ENCODE data around the gene BTNL9. TPM values are rescaled to one million over a fixed set of nuclear protein-coding genes. Genes with fewer than 3 reads are reported as not detected.

The BTNL9 gene
- total RNA-seq, 1 donor from 2014 or later = 0.24 TPM

GRCh38 chr5:181061645-181062044 lies 21.6 kb downstream of the BTNL9 start:
- no peak for DNase-seq (ENCODE audit: low spot score)
- H4K20me1 ChIP-seq (ENCODE audit: low read depth) = peaks cover 17% of the 10 kb centered on the region
- H2AFZ ChIP-seq (replicated peaks) = no peak overlapping the region
- H3K36me3 ChIP-seq = no peaks in the 10 kb centered on the region
- H3K4me3 Mint-ChIP-seq = no peak overlapping the region
- peaks cover 9% of the 10 kb centered on the region for H3K9me3 Mint-ChIP-seq
- H3K9ac ChIP-seq = no peak overlapping the region
- H3K27me3 ChIP-seq = peaks cover 99% of the 10 kb centered on the region
- H3K4me1 ChIP-seq = no peaks in the 10 kb centered on the region
- no peak overlapping the region for H3K4me3 ChIP-seq
- no peak overlapping the region for H3K4me2 ChIP-seq
- no peaks in the 10 kb centered on the region for H3F3A ChIP-seq (ENCODE audit: low read depth)
- H3K9me3 ChIP-seq (ENCODE audit: low read depth) = no peaks in the 10 kb centered on the region
- no peaks in the 10 kb centered on the region for H3K79me2 ChIP-seq (ENCODE audit: low read depth)
- no peak overlapping the region for H3K27ac ChIP-seq
- TF ChIP-seq EZH2phosphoT487 (IDR thresholded peaks at IDR 0.05) (no peak), EZH2 (IDR thresholded peaks at IDR 0.05) (peak; percentile 46)
- H3K4me1 Mint-ChIP-seq = no peaks in the 10 kb centered on the region
- no peak overlapping the region for H3K27ac Mint-ChIP-seq
- H3K27me3 Mint-ChIP-seq (ENCODE audit: insufficient read depth, low read depth) = peaks cover 63% of the 10 kb centered on the region
- no peaks in the 10 kb centered on the region for H3K36me3 Mint-ChIP-seq

GRCh38 chr5:181062631-181063030 lies 22.6 kb downstream of the BTNL9 start:
- peaks cover 9% of the 10 kb centered on the region for H3K9me3 Mint-ChIP-seq
- no peaks in the 10 kb centered on the region for H3K79me2 ChIP-seq (ENCODE audit: low read depth)
- peaks cover 17% of the 10 kb centered on the region for H4K20me1 ChIP-seq (ENCODE audit: low read depth)
- no peaks in the 10 kb centered on the region for H3K9me3 ChIP-seq (ENCODE audit: low read depth)
- no peaks in the 10 kb centered on the region for H3K4me1 ChIP-seq
- no peak overlapping the region for H2AFZ ChIP-seq (replicated peaks)
- H3F3A ChIP-seq (ENCODE audit: low read depth) = no peaks in the 10 kb centered on the region
- H3K36me3 Mint-ChIP-seq = no peaks in the 10 kb centered on the region
- no peaks in the 10 kb centered on the region for H3K4me1 Mint-ChIP-seq
- H3K36me3 ChIP-seq = no peaks in the 10 kb centered on the region
- DNase-seq (ENCODE audit: low spot score) = no peak
- no peak overlapping the region for H3K4me3 Mint-ChIP-seq
- H3K27ac Mint-ChIP-seq = no peak overlapping the region
- no peak overlapping the region for H3K27ac ChIP-seq
- TF ChIP-seq, protein P1, sequence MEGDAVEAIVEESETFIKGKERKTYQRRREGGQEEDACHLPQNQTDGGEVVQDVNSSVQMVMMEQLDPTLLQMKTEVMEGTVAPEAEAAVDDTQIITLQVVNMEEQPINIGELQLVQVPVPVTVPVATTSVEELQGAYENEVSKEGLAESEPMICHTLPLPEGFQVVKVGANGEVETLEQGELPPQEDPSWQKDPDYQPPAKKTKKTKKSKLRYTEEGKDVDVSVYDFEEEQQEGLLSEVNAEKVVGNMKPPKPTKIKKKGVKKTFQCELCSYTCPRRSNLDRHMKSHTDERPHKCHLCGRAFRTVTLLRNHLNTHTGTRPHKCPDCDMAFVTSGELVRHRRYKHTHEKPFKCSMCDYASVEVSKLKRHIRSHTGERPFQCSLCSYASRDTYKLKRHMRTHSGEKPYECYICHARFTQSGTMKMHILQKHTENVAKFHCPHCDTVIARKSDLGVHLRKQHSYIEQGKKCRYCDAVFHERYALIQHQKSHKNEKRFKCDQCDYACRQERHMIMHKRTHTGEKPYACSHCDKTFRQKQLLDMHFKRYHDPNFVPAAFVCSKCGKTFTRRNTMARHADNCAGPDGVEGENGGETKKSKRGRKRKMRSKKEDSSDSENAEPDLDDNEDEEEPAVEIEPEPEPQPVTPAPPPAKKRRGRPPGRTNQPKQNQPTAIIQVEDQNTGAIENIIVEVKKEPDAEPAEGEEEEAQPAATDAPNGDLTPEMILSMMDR (IDR thresholded peaks at IDR 0.05) = no peak
- no peak overlapping the region for H3K4me2 ChIP-seq
- H3K9ac ChIP-seq = no peak overlapping the region
- H3K27me3 Mint-ChIP-seq (ENCODE audit: insufficient read depth, low read depth) = peaks cover 53% of the 10 kb centered on the region
- no peak overlapping the region for H3K4me3 ChIP-seq
- H3K27me3 ChIP-seq = peaks cover 99% of the 10 kb centered on the region

DNA sequence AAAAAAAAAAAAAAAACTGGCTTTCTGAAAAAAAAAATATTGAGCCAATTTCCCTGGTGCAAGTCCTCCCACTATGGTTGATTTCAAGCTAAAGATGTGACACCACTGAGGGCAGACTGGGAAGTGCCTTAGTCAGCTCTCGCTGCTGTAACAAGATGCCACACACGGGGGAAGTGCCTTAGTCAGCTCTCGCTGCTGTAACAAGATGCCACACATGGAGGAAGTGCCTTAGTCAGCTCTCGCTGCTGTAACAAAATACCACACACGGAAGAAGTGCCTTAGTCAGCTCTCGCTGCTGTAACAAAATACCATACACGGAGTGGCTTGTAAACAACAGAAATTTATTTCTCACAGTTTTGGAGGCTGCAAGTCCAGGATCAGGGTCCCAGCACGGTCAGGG lies 23.4 kb downstream of the BTNL9 start:
- no peak overlapping the region for H3K27ac Mint-ChIP-seq

GRCh38 chr5:181064987-181065386 lies 24.9 kb downstream of the BTNL9 start:
- no peaks in the 10 kb centered on the region for H3K4me1 ChIP-seq
- no peak for DNase-seq (ENCODE audit: low spot score)
- no peak overlapping the region for H3K4me3 ChIP-seq
- no peak overlapping the region for H2AFZ ChIP-seq (replicated peaks)
- H3K27me3 ChIP-seq = peaks cover 99% of the 10 kb centered on the region
- no peak overlapping the region for H3K9ac ChIP-seq
- no peak overlapping the region for H3K4me3 Mint-ChIP-seq
- no peaks in the 10 kb centered on the region for H3K79me2 ChIP-seq (ENCODE audit: low read depth)
- H3K27ac Mint-ChIP-seq = no peak overlapping the region
- H3K27ac ChIP-seq = no peak overlapping the region
- H4K20me1 ChIP-seq (ENCODE audit: low read depth) = peaks cover 8% of the 10 kb centered on the region
- TF ChIP-seq, protein P1 (IDR thresholded peaks at IDR 0.05) = no peak
- TF ChIP-seq EZH2phosphoT487 (IDR thresholded peaks at IDR 0.05) = no peak
- TF ChIP-seq EZH2 (IDR thresholded peaks at IDR 0.05) = no peak
- peaks cover 47% of the 10 kb centered on the region for H3K27me3 Mint-ChIP-seq (ENCODE audit: insufficient read depth, low read depth)
- no peaks in the 10 kb centered on the region for H3K36me3 ChIP-seq
- H3K9me3 ChIP-seq (ENCODE audit: low read depth) = no peaks in the 10 kb centered on the region
- no peaks in the 10 kb centered on the region for H3F3A ChIP-seq (ENCODE audit: low read depth)
- H3K4me2 ChIP-seq = no peak overlapping the region
- peaks cover 13% of the 10 kb centered on the region for H3K9me3 Mint-ChIP-seq
- no peaks in the 10 kb centered on the region for H3K36me3 Mint-ChIP-seq
- no peaks in the 10 kb centered on the region for H3K4me1 Mint-ChIP-seq

More for the DNA sequence above, 23.4 kb downstream of the BTNL9 start:
- Histone ChIP-seq H3F3A (ENCODE audit: low read depth) (no peaks in the 10 kb centered on the region), H3K79me2 (ENCODE audit: low read depth) (no peaks in the 10 kb centered on the region), H4K20me1 (ENCODE audit: low read depth) (peaks cover 9% of the 10 kb centered on the region), H3K36me3 (no peaks in the 10 kb centered on the region), H3K27ac (no peak overlapping the region), H3K4me3 (no peak overlapping the region), H2AFZ (replicated peaks) (no peak overlapping the region), H3K9me3 (ENCODE audit: low read depth) (no peaks in the 10 kb centered on the region), H3K9ac (no peak overlapping the region), H3K4me1 (no peaks in the 10 kb centered on the region), H3K4me2 (no peak overlapping the region), H3K27me3 (peaks cover 99% of the 10 kb centered on the region)
- Mint-ChIP-seq H3K4me3 (peak overlapping the region; percentile 71), H3K36me3 (no peaks in the 10 kb centered on the region), H3K9me3 (peaks cover 13% of the 10 kb centered on the region), H3K4me1 (no peaks in the 10 kb centered on the region), H3K27me3 (ENCODE audit: insufficient read depth, low read depth) (peaks cover 49% of the 10 kb centered on the region)
- TF ChIP-seq EZH2phosphoT487 (IDR thresholded peaks at IDR 0.05) (no peak), EZH2 (IDR thresholded peaks at IDR 0.05) (no peak)
- TF ChIP-seq, protein P1 (IDR thresholded peaks at IDR 0.05) = no peak
- no peak for DNase-seq (ENCODE audit: low spot score)
